Peyer's patch (tissue), 4 donors: ENCODE data around the gene SPINT1.

ENCODE experiments used
- CTCF ChIP-seq, 6 experiments: fragments of 450-650 bp in 4 of 6; fragments of 200-600 bp in 2 of 6; sonication (generic) in 1 of 6; IDR thresholded peaks; one replicate each; pipeline ENCODE4 v1.5.1; 2017 to 2019; ENCODE audit warnings: antibody characterized with exemption in 6 of 6, mild to moderate bottlenecking in 3 of 6, moderate library complexity in 1 of 6
- POLR2A ChIP-seq, 2 donors: fragments of 450-650 bp; IDR thresholded peaks; one replicate each; pipeline ENCODE4 v1.5.1; 2017; ENCODE audit warnings: antibody characterized with exemption in 2 of 2, mild to moderate bottlenecking in 2 of 2, moderate library complexity in 2 of 2

- TF ChIP-seq CTCF (IDR thresholded peaks at IDR 0.05), result no peak
- TF ChIP-seq POLR2A (IDR thresholded peaks at IDR 0.05), result no peak
Observed at GRCh38 chr15:40830884-40831283, 13.0 kb upstream of the SPINT1 start.
